ENCODE results near the gene KBTBD8. TPM values are rescaled to one million over a fixed set of nuclear protein-coding genes. Genes with fewer than 3 reads are reported as not detected.

KBTBD8 gene
- total RNA-seq, 1 experiment from 2014 or later: 2.0 TPM

GRCh38 chr3:66989860-66990696 lies 8.0 kb upstream of the KBTBD8 start:
- in situ Hi-C loops (cut with HindIII; ENCODE audit: low pct_unique_long_range_greater_than_20kb, low sequenced_read_pairs): no loop called here
- DNase-seq (ENCODE audit: low read depth, low spot score): peak; percentile 64

DNA sequence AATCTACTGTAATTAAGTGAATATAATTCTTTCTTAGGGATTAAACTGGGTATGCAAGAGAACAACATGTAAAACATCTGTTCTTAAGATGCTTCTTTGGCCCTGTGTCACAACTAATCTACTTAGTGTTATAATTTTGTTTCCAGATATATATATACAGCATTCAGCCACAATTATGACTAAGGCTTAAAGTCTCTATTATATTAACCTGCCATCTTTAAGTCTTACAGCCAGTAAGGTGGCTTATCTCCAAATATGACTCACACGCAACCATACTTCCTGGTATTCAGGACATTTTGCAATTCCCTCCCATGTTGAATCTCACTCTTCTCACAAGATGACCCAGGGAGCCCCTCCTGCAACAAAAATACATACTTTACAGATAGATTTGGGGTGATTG lies 6.6 kb upstream of the KBTBD8 start:
- in situ Hi-C loops (cut with HindIII; ENCODE audit: low pct_unique_long_range_greater_than_20kb, low sequenced_read_pairs): no loop called here
- no peak for DNase-seq (ENCODE audit: low read depth, low spot score)

DNA sequence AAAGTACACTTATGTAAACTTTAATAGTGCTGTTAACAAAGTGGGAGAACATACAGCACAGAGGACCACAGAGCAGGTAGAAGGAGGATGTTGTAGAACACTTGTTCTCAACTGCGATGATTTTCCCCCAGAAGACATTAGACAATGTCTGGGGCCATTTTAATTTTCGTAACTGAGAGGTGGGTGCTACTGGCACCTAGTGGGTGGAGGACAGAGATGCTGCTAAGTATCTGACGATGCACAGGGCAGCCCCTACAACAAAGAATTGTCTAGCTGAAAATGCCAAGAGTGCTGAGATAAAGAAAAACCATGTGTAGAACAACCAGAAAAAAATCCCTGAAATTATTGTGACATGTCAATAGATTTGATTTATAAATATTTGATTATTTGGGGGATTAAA lies 5.0 kb upstream of the KBTBD8 start:
- in situ Hi-C loops (cut with HindIII; ENCODE audit: low pct_unique_long_range_greater_than_20kb, low sequenced_read_pairs): no loop called here

GRCh38 chr3:66994588-66994987 lies 3.5 kb upstream of the KBTBD8 start:
- no peak for DNase-seq (ENCODE audit: low read depth, low spot score)
- in situ Hi-C loops (cut with HindIII; ENCODE audit: low pct_unique_long_range_greater_than_20kb, low sequenced_read_pairs): no loop called here

More for the DNA sequence above, 5.0 kb upstream of the KBTBD8 start:
- DNase-seq (ENCODE audit: low read depth, low spot score): peak; percentile 36

DNA sequence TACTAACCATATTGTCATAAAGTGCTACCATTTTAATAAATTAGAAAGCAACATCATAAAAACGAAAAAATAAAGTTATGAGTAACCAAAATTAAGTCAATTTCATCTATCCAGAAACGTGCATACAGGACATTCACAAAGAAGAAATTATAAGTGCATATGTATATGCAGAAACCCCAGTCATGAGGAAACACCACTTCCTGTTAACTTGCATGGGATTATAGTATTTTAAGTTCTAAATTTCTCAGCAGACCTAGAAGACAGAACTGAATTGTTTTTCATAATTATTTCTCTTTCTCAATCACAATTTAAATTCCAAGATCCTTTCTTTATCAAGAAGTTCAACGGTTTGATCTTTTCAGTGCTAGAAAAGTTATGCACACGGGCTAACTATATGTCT lies 1.4 kb upstream of the KBTBD8 start:
- no peak for DNase-seq (ENCODE audit: low read depth, low spot score)
- in situ Hi-C loops (cut with HindIII; ENCODE audit: low pct_unique_long_range_greater_than_20kb, low sequenced_read_pairs): no loop called here

DNA sequence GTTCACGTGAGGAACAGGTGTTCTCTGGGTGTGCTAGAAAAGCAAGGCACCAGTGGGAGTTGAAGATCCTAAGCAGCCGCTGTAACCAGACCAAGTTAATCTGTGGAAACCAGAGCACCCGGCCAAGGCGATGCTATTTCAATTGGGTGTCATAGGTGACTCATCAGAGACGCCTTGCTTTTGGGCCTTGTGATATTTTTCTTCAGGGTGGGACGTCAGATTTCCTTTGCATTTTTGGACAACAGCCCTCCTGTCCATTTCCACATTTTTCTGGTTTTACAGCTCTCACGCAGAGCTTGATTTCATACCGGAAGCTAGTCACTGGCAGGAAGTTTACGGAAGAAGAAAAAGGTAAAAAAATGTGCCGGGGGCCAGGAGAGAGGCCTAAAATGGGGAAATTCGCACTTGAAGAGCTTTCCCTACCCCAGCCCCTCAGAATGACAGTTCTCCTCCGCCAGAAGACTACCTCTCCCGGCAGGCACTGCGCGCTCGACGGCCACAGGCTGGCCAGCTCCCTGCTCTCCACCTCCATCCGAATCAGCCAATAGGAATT lies 471 bp upstream of the KBTBD8 start:
- in situ Hi-C loops (cut with HindIII; ENCODE audit: low pct_unique_long_range_greater_than_20kb, low sequenced_read_pairs): no loop called here

GRCh38 chr3:66998904-66999235 lies 763 bp downstream of the KBTBD8 start:
- DNase-seq (ENCODE audit: low read depth, low spot score): no peak
- in situ Hi-C loops (cut with HindIII; ENCODE audit: low pct_unique_long_range_greater_than_20kb, low sequenced_read_pairs): no loop called here

More for the DNA sequence above, 471 bp upstream of the KBTBD8 start:
- no peak for DNase-seq (ENCODE audit: low read depth, low spot score)

DNA sequence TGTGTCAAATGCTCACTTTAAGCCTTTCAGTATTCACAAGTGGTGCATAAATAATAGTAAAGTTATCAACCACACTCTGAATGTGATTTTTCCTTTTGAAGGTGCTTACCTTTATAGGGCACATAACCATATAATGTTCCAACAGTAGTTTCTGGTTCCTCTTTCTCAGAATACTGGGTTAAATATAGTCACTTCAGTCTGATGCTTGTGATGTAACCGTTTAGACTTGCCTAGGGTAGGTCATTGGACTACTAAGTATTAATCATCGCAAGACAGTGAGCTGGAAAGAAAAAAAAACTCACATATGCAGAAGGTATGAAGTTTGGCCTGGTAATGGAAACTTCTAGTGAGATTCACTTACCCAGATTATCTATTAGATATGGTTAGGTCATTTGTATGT lies 1.9 kb downstream of the KBTBD8 start:
- in situ Hi-C loops (cut with HindIII; ENCODE audit: low pct_unique_long_range_greater_than_20kb, low sequenced_read_pairs): no loop called here
- DNase-seq (ENCODE audit: low read depth, low spot score): no peak

GRCh38 chr3:67001086-67001861 lies 3.2 kb downstream of the KBTBD8 start:
- DNase-seq (ENCODE audit: low read depth, low spot score): no peak
- in situ Hi-C loops (cut with HindIII; ENCODE audit: low pct_unique_long_range_greater_than_20kb, low sequenced_read_pairs): no loop called here

DNA sequence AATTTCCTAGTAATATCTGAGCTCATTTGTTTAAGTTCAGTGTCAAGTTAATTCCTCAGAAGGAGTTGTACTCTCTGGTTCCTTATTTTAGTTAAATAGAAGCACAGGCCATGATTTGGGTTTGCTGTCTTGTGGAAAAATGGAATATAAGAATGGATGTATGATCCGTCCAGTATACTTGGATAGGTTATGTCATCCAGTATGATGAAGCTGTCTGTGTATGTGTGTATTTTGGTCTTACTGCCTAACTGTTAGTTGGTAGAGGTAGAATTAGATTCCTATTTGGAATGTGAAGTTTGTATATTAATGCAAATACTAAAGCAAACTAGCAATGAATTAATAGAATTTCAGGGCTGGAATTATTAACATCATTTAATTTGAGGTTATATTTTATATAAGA lies 7.9 kb downstream of the KBTBD8 start:
- in situ Hi-C loops (cut with HindIII; ENCODE audit: low pct_unique_long_range_greater_than_20kb, low sequenced_read_pairs): no loop called here
- DNase-seq (ENCODE audit: low read depth, low spot score): no peak

- DNase-seq (ENCODE audit: low read depth, low spot score): no peak
Measured at GRCh38 chr3:67006460-67006859, 8.4 kb downstream of the KBTBD8 start.

DNA sequence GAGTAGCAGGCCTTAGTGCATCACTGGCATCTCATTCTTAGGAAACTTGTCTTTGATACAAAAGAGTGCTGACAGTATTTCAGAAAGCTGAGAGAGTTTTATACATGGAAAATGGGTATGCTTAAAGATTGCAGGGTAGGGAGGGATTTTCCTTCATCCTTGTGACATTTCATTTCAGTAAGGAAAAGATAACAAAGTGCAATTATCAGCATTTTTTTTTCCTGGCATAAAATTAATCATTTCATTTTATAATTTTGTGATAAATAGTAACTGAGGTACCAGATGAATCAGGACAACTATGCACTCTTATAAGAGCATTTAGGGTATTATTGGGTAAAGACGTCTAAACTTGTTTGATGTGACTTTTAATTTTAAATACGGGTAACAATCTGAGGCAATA lies 10.3 kb downstream of the KBTBD8 start:
- DNase-seq (ENCODE audit: low read depth, low spot score): no peak
- in situ Hi-C loops (cut with HindIII; ENCODE audit: low pct_unique_long_range_greater_than_20kb, low sequenced_read_pairs): no loop called here

More at GRCh38 chr3:67006460-67006859, 8.4 kb downstream of the KBTBD8 start:
- in situ Hi-C loops (cut with HindIII; ENCODE audit: low pct_unique_long_range_greater_than_20kb, low sequenced_read_pairs): no loop called here

DNA sequence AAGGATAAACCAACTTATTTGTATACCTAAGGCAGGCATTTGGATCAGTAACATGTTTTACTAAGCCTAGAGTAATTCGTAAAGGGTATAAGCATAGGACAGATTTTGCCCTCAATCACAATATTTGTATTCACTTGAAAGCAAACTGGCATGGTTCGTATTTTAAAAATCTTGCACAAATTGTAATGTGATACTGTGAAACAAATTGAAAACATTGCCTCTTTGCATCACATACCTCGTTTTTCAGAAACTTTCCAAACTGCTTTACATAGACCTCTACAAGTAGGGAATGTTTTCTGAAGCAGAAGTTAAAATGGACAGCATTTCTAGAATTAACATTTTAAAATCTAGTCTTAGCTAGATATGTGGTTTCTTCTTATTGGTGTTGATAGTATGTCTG lies 11.6 kb downstream of the KBTBD8 start:
- in situ Hi-C loops (cut with HindIII; ENCODE audit: low pct_unique_long_range_greater_than_20kb, low sequenced_read_pairs): no loop called here
- no peak for DNase-seq (ENCODE audit: low read depth, low spot score)

GRCh38 chr3:67011414-67012131 lies 13.5 kb downstream of the KBTBD8 start:
- no peak for DNase-seq (ENCODE audit: low read depth, low spot score)
- in situ Hi-C loops (cut with HindIII; ENCODE audit: low pct_unique_long_range_greater_than_20kb, low sequenced_read_pairs): no loop called here

GRCh38 chr3:67012564-67012963 lies 14.5 kb downstream of the KBTBD8 start:
- in situ Hi-C loops (cut with HindIII; ENCODE audit: low pct_unique_long_range_greater_than_20kb, low sequenced_read_pairs): no loop called here
- DNase-seq (ENCODE audit: low read depth, low spot score): no peak

DNA sequence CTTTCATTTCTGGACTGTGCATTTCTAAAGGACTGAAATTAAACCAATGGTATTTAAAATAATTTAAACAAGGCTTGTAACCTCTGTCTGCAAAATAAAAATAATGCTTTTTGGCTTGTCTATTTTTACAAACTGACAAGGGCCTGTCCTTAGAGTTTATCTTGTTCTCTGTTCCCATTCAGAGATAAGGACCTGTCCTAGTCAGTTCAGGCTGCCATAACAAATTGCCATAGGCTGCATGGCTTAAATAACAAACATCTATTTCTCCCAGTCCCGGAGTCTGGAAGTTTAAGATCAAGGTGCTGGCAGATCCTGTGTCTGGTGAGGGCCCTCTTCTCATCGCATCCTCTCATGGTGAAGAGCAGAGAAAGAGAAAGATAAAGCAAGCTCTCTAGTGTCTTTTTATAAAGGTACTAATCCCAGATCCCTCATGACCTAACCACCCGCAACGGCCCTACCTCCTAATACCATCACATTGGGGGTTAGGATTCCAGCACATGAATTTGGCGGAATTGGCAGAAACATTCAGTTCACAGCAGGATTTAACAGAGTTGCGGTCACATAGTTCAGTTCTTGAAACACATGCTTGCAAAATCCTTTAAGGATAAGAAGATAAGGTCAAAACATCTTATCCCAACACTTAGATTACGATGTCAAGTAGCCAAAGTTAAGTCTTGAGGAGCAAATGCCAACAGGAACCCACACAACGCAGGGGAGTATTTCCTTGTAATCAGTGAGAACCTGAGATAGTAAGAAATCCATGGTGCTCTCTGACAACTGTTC lies 17.8 kb downstream of the KBTBD8 start:
- in situ Hi-C loops (cut with HindIII; ENCODE audit: low pct_unique_long_range_greater_than_20kb, low sequenced_read_pairs): no loop called here
- DNase-seq (ENCODE audit: low read depth, low spot score): no peak

DNA sequence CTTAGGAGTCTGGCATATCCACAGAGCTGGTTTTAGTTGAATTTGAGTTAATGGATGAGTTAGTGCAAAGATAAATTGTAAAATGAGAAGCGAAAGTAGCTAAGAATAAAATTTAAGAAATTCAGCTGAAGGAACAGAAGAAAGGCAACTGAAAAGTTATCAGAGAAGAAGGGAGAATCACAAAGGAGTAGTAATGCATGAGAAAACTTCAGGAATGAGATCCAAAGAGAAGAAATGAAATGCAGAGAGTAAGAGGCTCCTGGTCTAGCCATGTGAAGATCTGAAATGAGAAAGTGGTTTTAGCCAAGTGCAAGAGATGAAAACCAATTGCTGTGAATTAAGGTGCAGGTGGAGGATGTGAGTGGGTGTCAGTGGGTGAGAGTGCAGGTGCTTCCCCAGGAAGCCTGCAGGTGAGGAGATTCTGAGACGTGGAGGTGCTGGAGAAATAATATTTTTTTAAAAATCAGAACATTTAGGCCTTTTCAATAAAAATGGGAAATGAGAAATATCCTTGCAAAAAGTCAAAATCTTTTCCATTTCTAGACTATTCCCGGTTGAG lies 18.5 kb downstream of the KBTBD8 start:
- DNase-seq (ENCODE audit: low read depth, low spot score): no peak
- in situ Hi-C loops (cut with HindIII; ENCODE audit: low pct_unique_long_range_greater_than_20kb, low sequenced_read_pairs): no loop called here

Measured in SK-MEL-5 (cell line).